IMR-90 (cell line): ENCODE measurements around the gene ARL6. TPM values are rescaled to one million over a fixed set of nuclear protein-coding genes. Genes with fewer than 3 reads are reported as not detected.

Experiments used
- ATAC-seq: fragments of 200-7000 bp; cut with Tn5 transposase; 2 replicates; pipeline ENCODE4 v1.9.1; 2020; ENCODE audit warnings: low read depth, mild to moderate bottlenecking, moderate library complexity
- BruUV-seq: library from RNA; stranded (reverse); fragments of 400-500 nt; replicated peaks from 2 replicates; lab custom pipeline; 2021; lab: Mats Ljungman, UMichigan
- CTCF ChIA-PET: fragments of 300-600 bp; formaldehyde crosslinking; extraction: SDS; loops from one replicate; lab custom pipeline; 2021; ENCODE audit warnings: antibody characterized with exemption; lab: Yijun Ruan, JAX
- POLR2A ChIA-PET: fragments of 300-600 bp; sonication (Branson Sonifier 250); formaldehyde crosslinking; loops from one replicate; lab custom pipeline; 2022; ENCODE audit warnings: antibody characterized with exemption; ENCODE audit not compliant: unreplicated experiment; lab: Charles Lee
- DNase-seq: peaks from one replicate; pipeline ENCODE4 v3.0.0; 2013
- H2AFZ ChIP-seq: replicated peaks from 2 replicates; pipeline ENCODE3; 2013; ENCODE audit warnings: low read length, mild to moderate bottlenecking; ENCODE audit not compliant: poor library complexity
- H2AK5ac ChIP-seq: 2 replicates; pipeline ENCODE4 v1.6.1; 2013; ENCODE audit warnings: low read depth, low read length, inconsistent platforms
- H2AK9ac ChIP-seq: replicated peaks from 2 replicates; pipeline ENCODE3; 2013; ENCODE audit warnings: mild to moderate bottlenecking, low read depth, low read length, moderate library complexity; ENCODE audit not compliant: poor library complexity
- H2BK120ac ChIP-seq: 2 replicates; pipeline ENCODE4 v1.6.1; 2013; ENCODE audit warnings: low read depth, low read length, inconsistent platforms
- H2BK15ac ChIP-seq: 3 replicates; pipeline ENCODE4 v1.6.1; 2013; ENCODE audit warnings: low read depth, low read length, inconsistent platforms
- H2BK20ac ChIP-seq: 2 replicates; pipeline ENCODE4 v1.6.1; 2013; ENCODE audit warnings: low read depth, mild to moderate bottlenecking, inconsistent platforms, low read length, moderate library complexity
- H2BK5ac ChIP-seq: 2 replicates; pipeline ENCODE4 v1.6.1; 2013; ENCODE audit warnings: mild to moderate bottlenecking, low read depth, low read length, inconsistent platforms; ENCODE audit not compliant: poor library complexity, severe bottlenecking
- H3K14ac ChIP-seq: replicated peaks from 2 replicates; pipeline ENCODE4 v1.6.1; 2013; ENCODE audit warnings: low read depth, low read length, inconsistent platforms
- H3K18ac ChIP-seq: 2 replicates; pipeline ENCODE4 v1.6.1; 2013; ENCODE audit warnings: low read depth, low read length, control low read depth
- H3K23ac ChIP-seq: 2 replicates; pipeline ENCODE4 v1.6.1; 2013; ENCODE audit warnings: low read depth, low read length, inconsistent platforms
- H3K27ac ChIP-seq: 2 replicates; pipeline ENCODE4 v1.5.1; 2013; ENCODE audit warnings: mild to moderate bottlenecking, control low read depth, low read length; ENCODE audit not compliant: insufficient read depth
- H3K27me3 ChIP-seq: 2 replicates; pipeline ENCODE4 v1.6.1; 2013; ENCODE audit warnings: low read length; ENCODE audit not compliant: control insufficient read depth, insufficient read depth
- H3K36me3 ChIP-seq: 2 replicates; pipeline ENCODE4 v1.6.1; 2013; ENCODE audit warnings: low read length, mixed read lengths; ENCODE audit not compliant: control insufficient read depth, insufficient read depth
- H3K4ac ChIP-seq: 2 replicates; pipeline ENCODE4 v1.6.1; 2013; ENCODE audit warnings: low read depth, low read length, inconsistent platforms
- H3K4me1 ChIP-seq: 2 replicates; pipeline ENCODE4 v1.6.1; 2013; ENCODE audit warnings: low read length, mixed read lengths; ENCODE audit not compliant: control insufficient read depth, insufficient read depth
- H3K4me2 ChIP-seq: 2 replicates; pipeline ENCODE4 v1.6.1; 2013; ENCODE audit warnings: low read depth, mild to moderate bottlenecking, control low read depth, low read length, moderate library complexity
- H3K4me3 ChIP-seq: 2 replicates; pipeline ENCODE4 v1.5.1; 2013; ENCODE audit warnings: low read depth, mild to moderate bottlenecking, control low read depth, low read length, moderate library complexity; ENCODE audit not compliant: insufficient read depth
- H3K56ac ChIP-seq: 2 replicates; pipeline ENCODE4 v1.6.1; 2013; ENCODE audit warnings: low read length, inconsistent platforms; ENCODE audit not compliant: insufficient read depth; ENCODE audit errors: extremely low read depth
- H3K79me1 ChIP-seq, 2 experiments: 2 replicates each; pipeline ENCODE4 v1.6.1; 2013; ENCODE audit warnings: low read length in 2 of 2, inconsistent platforms in 1 of 2, low read depth in 1 of 2
- H3K9ac ChIP-seq: 2 replicates; pipeline ENCODE4 v1.6.1; 2013; ENCODE audit warnings: low read depth, low read length, control low read depth
- H3K9me1 ChIP-seq: 2 replicates; pipeline ENCODE4 v1.6.1; 2013; ENCODE audit warnings: low read length, inconsistent platforms; ENCODE audit not compliant: insufficient read depth
- H3K9me3 ChIP-seq: 2 replicates; pipeline ENCODE4 v1.6.1; 2013; ENCODE audit warnings: low read length; ENCODE audit not compliant: control insufficient read depth, insufficient read depth
- H4K20me1 ChIP-seq: 2 replicates; pipeline ENCODE4 v1.6.1; 2013; ENCODE audit warnings: low read length, inconsistent platforms; ENCODE audit not compliant: insufficient read depth
- H4K5ac ChIP-seq: 2 replicates; pipeline ENCODE4 v1.6.1; 2013; ENCODE audit warnings: mild to moderate bottlenecking, low read depth, low read length, control low read depth
- H4K8ac ChIP-seq, 2 experiments: 2 replicates each; pipeline ENCODE4 v1.6.1; 2013; ENCODE audit warnings: low read depth in 2 of 2, low read length in 2 of 2, control low read depth in 1 of 2, inconsistent platforms in 1 of 2
- H4K91ac ChIP-seq: 2 replicates; pipeline ENCODE4 v1.6.1; 2013; ENCODE audit warnings: low read depth, low read length, inconsistent platforms; ENCODE audit not compliant: insufficient read depth
- CEBPB ChIP-seq: IDR thresholded peaks from 2 replicates; pipeline ENCODE4 v1.6.1; 2012; ENCODE audit warnings: low read depth, low read length, improper control_type of control experiment
- NFE2L2 ChIP-seq: fragments of 150-350 bp; IDR thresholded peaks from 2 replicates; pipeline ENCODE4 v1.6.1; 2016; ENCODE audit warnings: low read depth, mild to moderate bottlenecking, low read length
- POLR2A ChIP-seq: IDR thresholded peaks from 2 replicates; pipeline ENCODE4 v1.6.1; 2012; ENCODE audit warnings: mild to moderate bottlenecking, low read depth, low read length
- RFX5 ChIP-seq: IDR thresholded peaks from 2 replicates; pipeline ENCODE4 v1.8.0; 2012; ENCODE audit warnings: low read depth, mild to moderate bottlenecking, low read length, moderate library complexity
- WGBS, 2 experiments: methylation state at CpG; one replicate each; pipeline versions ENCODE4 v1.1.5 to v1.1.7; 2013; ENCODE audit warnings: missing lambda C conversion rate in 2 of 2; ENCODE audit not compliant: insufficient read length in 1 of 2; ENCODE audit errors: extremely low coverage in 2 of 2; 5-methylcytosine and 5-hydroxymethylcytosine counted together
- dilution Hi-C: fragments of 300-500 bp; cut with HindIII; formaldehyde crosslinking; loops from one replicate; pipeline ENCODE4 v1.14.3; 2018; ENCODE audit warnings: low sequenced_read_pairs; ENCODE audit not compliant: unreplicated experiment
- in situ Hi-C: fragments of 300-500 bp; cut with MboI; formaldehyde crosslinking; loops from 3 replicates; pipeline ENCODE4 v1.14.3; 2019; ENCODE audit warnings: low sequenced_read_pairs, inconsistent platforms, mixed read lengths
- intact Hi-C: fragments of 100-400 bp; cut with micrococcal nuclease; formaldehyde crosslinking; loops from 2 replicates; pipeline ENCODE4 v1.10.0; 2022
- polyA plus RNA-seq, 3 experiments: library from polyadenylated mRNA; depleted of rRNA; stranded (reverse); fragments of >200 nt; gene quantifications; 2 replicates each; pipeline ENCODE4 v1.2.3, GENCODE V29; 2012; ENCODE audit warnings: low replicate concordance in 1 of 3
- total RNA-seq: library from RNA; depleted of rRNA; stranded (reverse); fragments of >200 nt; gene quantifications from 2 replicates; pipeline ENCODE4 v1.2.3, GENCODE V29; 2012

Gene ARL6
- total and polyA plus RNA-seq, 2 of the 4 experiments (the other 2 are of a cell fraction) = 3.1 to 3.4 TPM

DNA sequence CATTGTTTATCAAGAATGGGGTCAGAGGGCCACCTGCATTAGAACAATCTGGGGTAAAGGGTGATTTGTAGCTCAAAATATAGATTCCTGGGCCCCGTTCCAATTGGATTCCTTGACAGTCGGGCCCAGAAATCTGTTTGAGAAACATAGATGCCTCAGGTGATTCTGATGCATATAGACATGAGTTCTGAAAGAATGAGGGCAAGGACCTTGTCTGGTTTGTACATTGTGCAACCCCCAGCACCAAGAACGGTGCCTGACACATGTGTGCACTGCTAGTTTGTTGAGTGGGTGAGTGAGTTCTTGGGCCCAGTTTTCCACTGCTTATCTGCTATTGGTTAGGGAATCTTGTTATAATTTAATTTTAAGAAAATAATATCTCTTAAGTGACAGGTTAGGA lies 73.8 kb downstream of the ARL6 start:
- Histone ChIP-seq H2BK20ac (no peak overlapping the region), H2BK5ac (no peak overlapping the region)
- in situ Hi-C loops = no loop called here

More for the DNA sequence above, 73.8 kb downstream of the ARL6 start:
- H3K36me3 ChIP-seq = no peaks in the 10 kb centered on the region
- H3K79me1 ChIP-seq = peaks cover 22 to 41% of the 10 kb centered on the region in 2 experiments
- H4K8ac ChIP-seq = no peak overlapping the region
- no peak for TF ChIP-seq POLR2A
- no peak for TF ChIP-seq NFE2L2
- no peak for TF ChIP-seq RFX5
- 0 out of 2 replicates have a peak, but pooled peaks have one; percentile 4 for TF ChIP-seq CEBPB
- ChIA-PET CTCF (interaction anchor here (0.6 to 1.1 kb wide), 2 partner anchors 9 to 768 kb away, joined by 3 read pairs; no protein-coding TSS in a partner anchor), POLR2A (no interaction called here)
- H3K27ac ChIP-seq = no peak overlapping the region
- no TSS peak for BruUV-seq
- no peak overlapping the region for H2AK5ac ChIP-seq
- H3K14ac ChIP-seq = no peak overlapping the region
- H3K27me3 ChIP-seq = no peaks in the 10 kb centered on the region
- H2AK9ac ChIP-seq = no peak overlapping the region
- H3K4me3 ChIP-seq = no peak overlapping the region
- no peak overlapping the region for H3K4me2 ChIP-seq
- H3K9me1 ChIP-seq = 0 out of 2 replicates have a peak, but pooled peaks cover 12% of the 10 kb centered on the region
- H4K5ac ChIP-seq = no peak overlapping the region
- dilution Hi-C loops = no loop called here
- WGBS, 2 experiments = 58% methylated on average over 2 of the region's 3 CpGs; no CpG with 5 or more reads in 1 of the 2 experiments
- H3K56ac ChIP-seq = no peak overlapping the region
- ATAC-seq (no peak), DNase-seq (no peak)
- H3K4me1 ChIP-seq = peaks cover 4% of the 10 kb centered on the region; the same call in 1 of the 2 replicates
- no peak overlapping the region for H2AFZ ChIP-seq
- no peak overlapping the region for H4K91ac ChIP-seq
- H3K4ac ChIP-seq = no peak overlapping the region
- no peak overlapping the region for H2BK15ac ChIP-seq
- peaks cover 3% of the 10 kb centered on the region; the same call in 1 of the 2 replicates for H4K20me1 ChIP-seq
- no peak overlapping the region for H3K18ac ChIP-seq
- H3K23ac ChIP-seq = no peak overlapping the region
- no peak overlapping the region for H2BK120ac ChIP-seq
- intact Hi-C loops = no loop called here
- H3K9ac ChIP-seq = no peak overlapping the region
- H3K9me3 ChIP-seq = no peaks in the 10 kb centered on the region
